HL-60 (cell line): ENCODE measurements around the gene VPS25.

Source experiments
- GABPA ChIP-seq: IDR thresholded peaks from 2 replicates; pipeline ENCODE4 v1.6.1; 2012; ENCODE audit warnings: low read depth
- POLR2AphosphoS5 ChIP-seq: IDR thresholded peaks from 2 replicates; pipeline ENCODE4 v1.6.1; 2012; ENCODE audit warnings: low read depth
- SPI1 ChIP-seq: IDR thresholded peaks from 2 replicates; pipeline ENCODE4 v1.6.1; 2012; ENCODE audit warnings: low read depth, mild to moderate bottlenecking, borderline replicate concordance
- TF ChIP-seq, protein P1 (sequence below): IDR thresholded peaks from one replicate; pipeline ENCODE4 v1.5.1; 2011; ENCODE audit warnings: low read length, control low read depth, inconsistent platforms; ENCODE audit not compliant: insufficient read depth
- TF ChIP-seq, protein P2 (sequence below): IDR thresholded peaks from 2 replicates; pipeline ENCODE4 v1.6.1; 2012; ENCODE audit warnings: low read depth; ENCODE audit not compliant: insufficient replicate concordance

- TF ChIP-seq, protein P1, sequence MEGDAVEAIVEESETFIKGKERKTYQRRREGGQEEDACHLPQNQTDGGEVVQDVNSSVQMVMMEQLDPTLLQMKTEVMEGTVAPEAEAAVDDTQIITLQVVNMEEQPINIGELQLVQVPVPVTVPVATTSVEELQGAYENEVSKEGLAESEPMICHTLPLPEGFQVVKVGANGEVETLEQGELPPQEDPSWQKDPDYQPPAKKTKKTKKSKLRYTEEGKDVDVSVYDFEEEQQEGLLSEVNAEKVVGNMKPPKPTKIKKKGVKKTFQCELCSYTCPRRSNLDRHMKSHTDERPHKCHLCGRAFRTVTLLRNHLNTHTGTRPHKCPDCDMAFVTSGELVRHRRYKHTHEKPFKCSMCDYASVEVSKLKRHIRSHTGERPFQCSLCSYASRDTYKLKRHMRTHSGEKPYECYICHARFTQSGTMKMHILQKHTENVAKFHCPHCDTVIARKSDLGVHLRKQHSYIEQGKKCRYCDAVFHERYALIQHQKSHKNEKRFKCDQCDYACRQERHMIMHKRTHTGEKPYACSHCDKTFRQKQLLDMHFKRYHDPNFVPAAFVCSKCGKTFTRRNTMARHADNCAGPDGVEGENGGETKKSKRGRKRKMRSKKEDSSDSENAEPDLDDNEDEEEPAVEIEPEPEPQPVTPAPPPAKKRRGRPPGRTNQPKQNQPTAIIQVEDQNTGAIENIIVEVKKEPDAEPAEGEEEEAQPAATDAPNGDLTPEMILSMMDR: no peak
- no peak for TF ChIP-seq POLR2AphosphoS5
- TF ChIP-seq, protein P2, sequence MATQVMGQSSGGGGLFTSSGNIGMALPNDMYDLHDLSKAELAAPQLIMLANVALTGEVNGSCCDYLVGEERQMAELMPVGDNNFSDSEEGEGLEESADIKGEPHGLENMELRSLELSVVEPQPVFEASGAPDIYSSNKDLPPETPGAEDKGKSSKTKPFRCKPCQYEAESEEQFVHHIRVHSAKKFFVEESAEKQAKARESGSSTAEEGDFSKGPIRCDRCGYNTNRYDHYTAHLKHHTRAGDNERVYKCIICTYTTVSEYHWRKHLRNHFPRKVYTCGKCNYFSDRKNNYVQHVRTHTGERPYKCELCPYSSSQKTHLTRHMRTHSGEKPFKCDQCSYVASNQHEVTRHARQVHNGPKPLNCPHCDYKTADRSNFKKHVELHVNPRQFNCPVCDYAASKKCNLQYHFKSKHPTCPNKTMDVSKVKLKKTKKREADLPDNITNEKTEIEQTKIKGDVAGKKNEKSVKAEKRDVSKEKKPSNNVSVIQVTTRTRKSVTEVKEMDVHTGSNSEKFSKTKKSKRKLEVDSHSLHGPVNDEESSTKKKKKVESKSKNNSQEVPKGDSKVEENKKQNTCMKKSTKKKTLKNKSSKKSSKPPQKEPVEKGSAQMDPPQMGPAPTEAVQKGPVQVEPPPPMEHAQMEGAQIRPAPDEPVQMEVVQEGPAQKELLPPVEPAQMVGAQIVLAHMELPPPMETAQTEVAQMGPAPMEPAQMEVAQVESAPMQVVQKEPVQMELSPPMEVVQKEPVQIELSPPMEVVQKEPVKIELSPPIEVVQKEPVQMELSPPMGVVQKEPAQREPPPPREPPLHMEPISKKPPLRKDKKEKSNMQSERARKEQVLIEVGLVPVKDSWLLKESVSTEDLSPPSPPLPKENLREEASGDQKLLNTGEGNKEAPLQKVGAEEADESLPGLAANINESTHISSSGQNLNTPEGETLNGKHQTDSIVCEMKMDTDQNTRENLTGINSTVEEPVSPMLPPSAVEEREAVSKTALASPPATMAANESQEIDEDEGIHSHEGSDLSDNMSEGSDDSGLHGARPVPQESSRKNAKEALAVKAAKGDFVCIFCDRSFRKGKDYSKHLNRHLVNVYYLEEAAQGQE: no peak
- no peak for TF ChIP-seq SPI1
- no peak for TF ChIP-seq GABPA
These were observed 24.7 kb downstream of the VPS25 start for GRCh38 chr17:42798011-42798382.
